Mesothelial cell of epicardium (in vitro differentiated cells): ENCODE measurements around the gene ARHGAP6. TPM values are rescaled to one million over a fixed set of nuclear protein-coding genes. Genes with fewer than 3 reads are reported as not detected.

ENCODE experiments used
- DNase-seq, 2 experiments: peaks; one replicate each; pipeline ENCODE4 v3.0.0; 2021; ENCODE audit warnings: low spot score in 2 of 2; ENCODE audit not compliant: unreplicated experiment in 2 of 2
- H3K27ac Mint-ChIP-seq: 2 replicates; pipeline ENCODE4 v1.8.0; 2021; ENCODE audit warnings: mixed read lengths
- H3K27me3 Mint-ChIP-seq: 2 replicates; pipeline ENCODE4 v1.8.0; 2021; ENCODE audit warnings: low read depth, mixed read lengths
- H3K36me3 Mint-ChIP-seq: 2 replicates; pipeline ENCODE4 v1.8.0; 2021; ENCODE audit warnings: mixed read lengths
- H3K4me1 Mint-ChIP-seq: 2 replicates; pipeline ENCODE4 v1.8.0; 2021; ENCODE audit warnings: mixed read lengths
- H3K4me3 Mint-ChIP-seq: 2 replicates; pipeline ENCODE4 v1.8.0; 2021; ENCODE audit warnings: mild to moderate bottlenecking, moderate library complexity, mixed read lengths
- H3K9me3 Mint-ChIP-seq: 2 replicates; pipeline ENCODE4 v1.8.0; 2021; ENCODE audit warnings: mixed read lengths
- total RNA-seq: library from RNA; stranded (reverse); gene quantifications from 3 replicates; pipeline ENCODE4 v1.2.1, GENCODE V29; 2021
- TF ChIP-seq, protein P1 (sequence below): fragments of 200-600 bp; sonication (generic); IDR thresholded peaks from one replicate; pipeline ENCODE4 v1.5.0; 2021; ENCODE audit warnings: antibody characterized with exemption; ENCODE audit not compliant: unreplicated experiment

Gene ARHGAP6
- total RNA-seq, 1 donor from 2014 or later = 5.3 TPM

DNA sequence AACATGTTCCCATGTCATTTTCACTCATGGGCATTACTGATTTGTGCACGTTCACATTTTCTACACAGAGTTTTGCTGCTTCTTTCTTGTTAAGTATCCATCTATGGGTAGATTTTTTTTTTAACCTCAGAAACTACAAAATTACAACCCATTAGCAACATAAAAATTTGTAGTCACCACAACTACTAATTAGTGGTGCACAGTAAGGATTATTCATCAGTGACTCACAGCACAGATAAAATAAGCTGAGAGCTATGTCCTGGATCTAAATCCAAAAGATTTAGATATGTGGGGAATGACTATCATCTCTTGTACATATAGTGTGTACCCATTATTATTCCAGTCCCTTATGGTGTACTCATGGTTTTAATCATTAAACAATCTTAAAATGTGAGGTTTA, 392.2 kb downstream of the ARHGAP6 start:
- Mint-ChIP-seq H3K27me3 (no peaks in the 10 kb centered on the region), H3K4me1 (no peaks in the 10 kb centered on the region), H3K27ac (no peak overlapping the region), H3K9me3 (peaks cover 28% of the 10 kb centered on the region), H3K36me3 (no peaks in the 10 kb centered on the region), H3K4me3 (no peak overlapping the region)
- TF ChIP-seq, protein P1, sequence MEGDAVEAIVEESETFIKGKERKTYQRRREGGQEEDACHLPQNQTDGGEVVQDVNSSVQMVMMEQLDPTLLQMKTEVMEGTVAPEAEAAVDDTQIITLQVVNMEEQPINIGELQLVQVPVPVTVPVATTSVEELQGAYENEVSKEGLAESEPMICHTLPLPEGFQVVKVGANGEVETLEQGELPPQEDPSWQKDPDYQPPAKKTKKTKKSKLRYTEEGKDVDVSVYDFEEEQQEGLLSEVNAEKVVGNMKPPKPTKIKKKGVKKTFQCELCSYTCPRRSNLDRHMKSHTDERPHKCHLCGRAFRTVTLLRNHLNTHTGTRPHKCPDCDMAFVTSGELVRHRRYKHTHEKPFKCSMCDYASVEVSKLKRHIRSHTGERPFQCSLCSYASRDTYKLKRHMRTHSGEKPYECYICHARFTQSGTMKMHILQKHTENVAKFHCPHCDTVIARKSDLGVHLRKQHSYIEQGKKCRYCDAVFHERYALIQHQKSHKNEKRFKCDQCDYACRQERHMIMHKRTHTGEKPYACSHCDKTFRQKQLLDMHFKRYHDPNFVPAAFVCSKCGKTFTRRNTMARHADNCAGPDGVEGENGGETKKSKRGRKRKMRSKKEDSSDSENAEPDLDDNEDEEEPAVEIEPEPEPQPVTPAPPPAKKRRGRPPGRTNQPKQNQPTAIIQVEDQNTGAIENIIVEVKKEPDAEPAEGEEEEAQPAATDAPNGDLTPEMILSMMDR = no peak
- DNase-seq = no peak

DNA sequence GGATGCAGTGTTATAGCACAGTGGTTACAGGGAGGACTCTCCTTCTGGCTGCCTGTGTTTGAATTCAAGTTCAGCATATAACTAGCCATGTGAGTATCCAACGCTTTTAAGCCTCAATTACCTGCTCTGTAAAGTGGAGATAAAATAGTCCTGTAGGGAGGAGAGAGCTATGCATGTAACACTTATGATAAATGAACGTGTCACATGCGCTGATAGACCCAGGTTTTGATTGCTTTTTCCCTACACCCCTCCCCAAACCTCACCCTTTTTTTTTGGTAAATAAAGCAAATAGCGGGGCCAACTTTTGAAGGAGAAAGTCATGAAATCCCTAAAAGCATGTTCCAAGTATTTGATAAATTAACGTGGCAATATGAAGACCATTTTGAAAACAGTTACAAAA, 392.9 kb downstream of the ARHGAP6 start:
- Mint-ChIP-seq H3K27me3 (no peaks in the 10 kb centered on the region), H3K36me3 (no peaks in the 10 kb centered on the region), H3K4me1 (no peaks in the 10 kb centered on the region), H3K9me3 (peaks cover 25% of the 10 kb centered on the region), H3K27ac (no peak overlapping the region), H3K4me3 (no peak overlapping the region)
- DNase-seq = no peak
- TF ChIP-seq, protein P1 = no peak

DNA sequence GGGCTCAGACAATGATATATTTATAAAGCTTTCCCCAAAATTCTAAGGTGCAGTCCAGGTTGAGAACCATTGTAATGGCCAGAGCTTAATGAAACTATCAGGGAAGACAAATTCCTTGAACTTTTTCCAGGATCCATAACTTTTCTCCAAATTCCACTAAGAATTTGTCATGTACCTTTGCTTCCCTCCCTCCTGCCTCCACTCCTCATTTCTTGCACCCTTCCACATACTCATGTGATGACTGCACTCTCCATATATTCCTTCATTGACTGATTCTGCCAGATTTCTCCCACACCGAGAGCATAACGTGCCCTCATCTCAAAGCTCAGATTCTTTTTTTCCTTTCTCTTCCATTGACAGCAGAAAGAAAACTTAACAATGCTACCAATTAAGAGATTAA, 393.4 kb downstream of the ARHGAP6 start:
- Mint-ChIP-seq H3K27ac (no peak overlapping the region), H3K4me1 (no peaks in the 10 kb centered on the region), H3K9me3 (peaks cover 25% of the 10 kb centered on the region), H3K4me3 (no peak overlapping the region), H3K36me3 (no peaks in the 10 kb centered on the region), H3K27me3 (no peaks in the 10 kb centered on the region)
- DNase-seq = no peak
- TF ChIP-seq, protein P1 = no peak

DNA sequence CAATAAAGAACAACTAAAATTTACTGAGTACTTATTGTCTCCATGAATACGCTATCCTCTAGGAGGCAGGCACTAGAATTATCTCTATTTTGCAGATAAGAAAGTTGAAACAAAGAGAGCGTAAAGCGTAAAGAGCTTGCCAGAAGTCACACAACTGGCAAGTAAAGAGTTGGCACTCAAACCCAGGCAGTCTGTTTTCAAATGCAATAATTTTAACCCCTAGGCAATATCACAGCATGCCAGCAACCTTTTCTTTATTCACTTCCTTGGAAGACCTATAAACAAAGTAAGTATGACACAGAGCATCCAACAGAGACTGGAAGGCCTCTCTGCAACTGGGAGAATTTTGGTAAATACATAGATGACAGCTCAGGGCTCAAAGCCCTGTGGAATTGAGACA, 395.7 kb downstream of the ARHGAP6 start:
- Mint-ChIP-seq H3K27ac (no peak overlapping the region), H3K36me3 (no peaks in the 10 kb centered on the region), H3K9me3 (peaks cover 15% of the 10 kb centered on the region), H3K4me1 (peaks cover 14% of the 10 kb centered on the region), H3K4me3 (no peak overlapping the region), H3K27me3 (no peaks in the 10 kb centered on the region)
- DNase-seq = no peak
- TF ChIP-seq, protein P1 = no peak

DNA sequence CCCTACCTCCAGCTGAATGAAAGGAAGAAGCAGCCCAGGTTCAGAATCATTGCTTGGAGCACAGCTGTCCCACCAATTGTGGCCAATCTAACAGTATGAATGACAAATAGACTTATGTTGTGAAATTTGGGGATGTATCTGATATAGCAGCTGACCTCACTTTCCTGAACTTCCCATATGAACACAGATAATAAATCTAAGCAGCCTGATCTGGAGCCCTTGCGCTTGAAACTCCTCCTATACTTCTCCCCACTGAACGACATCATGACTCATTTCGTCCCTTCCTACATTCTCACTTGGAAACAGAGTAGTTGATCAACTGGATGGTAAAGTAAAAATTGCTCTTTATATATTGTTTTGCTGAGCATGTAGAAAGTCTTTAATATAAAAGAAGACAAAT, 396.7 kb downstream of the ARHGAP6 start:
- Mint-ChIP-seq H3K4me3 (no peak overlapping the region), H3K27me3 (no peaks in the 10 kb centered on the region), H3K27ac (no peak overlapping the region), H3K36me3 (no peaks in the 10 kb centered on the region), H3K4me1 (peaks cover 14% of the 10 kb centered on the region), H3K9me3 (peaks cover 15% of the 10 kb centered on the region)
- no peak for DNase-seq
- TF ChIP-seq, protein P1 = no peak

DNA sequence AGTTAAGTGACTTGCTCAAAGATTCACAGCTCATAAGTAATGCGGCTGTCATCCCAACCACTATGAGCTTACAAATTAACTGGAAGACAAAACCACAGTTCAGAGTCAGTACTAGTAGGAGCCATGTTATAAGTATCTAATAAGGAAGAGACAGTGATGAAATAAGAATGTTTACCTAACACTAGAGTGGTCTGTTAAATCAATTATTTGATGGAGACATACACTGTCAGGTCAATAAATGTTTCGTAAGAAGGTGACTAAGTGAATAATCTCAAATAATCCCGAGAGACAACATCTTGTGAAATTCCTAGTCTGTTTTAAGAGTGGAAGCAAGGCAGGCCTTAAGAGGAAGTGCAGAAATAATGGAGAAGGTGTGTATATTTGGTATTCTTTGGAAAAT, 398.3 kb downstream of the ARHGAP6 start:
- Mint-ChIP-seq H3K9me3 (peaks cover 19% of the 10 kb centered on the region), H3K4me1 (peaks cover 14% of the 10 kb centered on the region), H3K4me3 (no peak overlapping the region), H3K27ac (no peak overlapping the region), H3K27me3 (no peaks in the 10 kb centered on the region), H3K36me3 (no peaks in the 10 kb centered on the region)
- DNase-seq = no peak
- TF ChIP-seq, protein P1 = no peak
